MCF 10A (cell line): ENCODE results near the gene HOXA4. TPM values are rescaled to one million over a fixed set of nuclear protein-coding genes. Genes with fewer than 3 reads are reported as not detected.

ENCODE experiments used
- BruUV-seq: library from RNA; stranded (reverse); fragments of 400-500 nt; replicated peaks from 2 replicates; lab custom pipeline; 2021; lab: Mats Ljungman, UMichigan
- CTCF ChIA-PET: fragments of 300-600 bp; sonication (Branson Sonifier 250); formaldehyde crosslinking; extraction: SDS; loops from one replicate; lab custom pipeline; 2021; ENCODE audit warnings: antibody characterized with exemption, inconsistent platforms; lab: Yijun Ruan, JAX
- POLR2A ChIA-PET: fragments of 300-600, 350-650 bp; sonication (Branson Sonifier 250); formaldehyde crosslinking; extraction: SDS; loops from one replicate; lab custom pipeline; 2020; ENCODE audit warnings: antibody characterized with exemption, inconsistent platforms; lab: Yijun Ruan, JAX
- DNase-seq: peaks from one replicate; pipeline ENCODE4 v3.0.0-alpha.2; 2018; ENCODE audit not compliant: unreplicated experiment
- H3K27ac Mint-ChIP-seq: one replicate; pipeline ENCODE4 v1.8.0; 2022; ENCODE audit warnings: mild to moderate bottlenecking, low read depth, mixed read lengths; ENCODE audit not compliant: unreplicated experiment
- H3K27me3 Mint-ChIP-seq: one replicate; pipeline ENCODE4 v1.8.0; 2022; ENCODE audit warnings: mixed read lengths; ENCODE audit not compliant: insufficient read depth, unreplicated experiment
- H3K36me3 Mint-ChIP-seq: one replicate; pipeline ENCODE4 v1.8.0; 2022; ENCODE audit warnings: mild to moderate bottlenecking, moderate library complexity, mixed read lengths; ENCODE audit not compliant: insufficient read depth, unreplicated experiment
- H3K4me1 Mint-ChIP-seq: one replicate; pipeline ENCODE4 v1.8.0; 2022; ENCODE audit warnings: mixed read lengths; ENCODE audit not compliant: insufficient read depth, unreplicated experiment
- H3K4me3 Mint-ChIP-seq: one replicate; pipeline ENCODE4 v1.8.0; 2022; ENCODE audit warnings: mild to moderate bottlenecking, moderate library complexity, mixed read lengths; ENCODE audit not compliant: unreplicated experiment
- H3K9me3 Mint-ChIP-seq: one replicate; pipeline ENCODE4 v1.8.0; 2022; ENCODE audit warnings: mixed read lengths; ENCODE audit not compliant: unreplicated experiment
- intact Hi-C: fragments of 100-400 bp; cut with micrococcal nuclease; formaldehyde crosslinking; loops from 2 replicates; pipeline ENCODE4 v1.14.1; 2022
- total RNA-seq: library from RNA; stranded (reverse); gene quantifications from 2 replicates; pipeline ENCODE4 v1.2.3, GENCODE V29; 2022
- TF ChIP-seq, protein P1 (sequence below): fragments of 200-600 bp; IDR thresholded peaks from one replicate; pipeline ENCODE4 v1.8.0; 2022; ENCODE audit warnings: antibody characterized with exemption, mild to moderate bottlenecking; ENCODE audit not compliant: unreplicated experiment

Gene HOXA4
- total RNA-seq, 1 experiment from 2014 or later: 2.6 TPM

DNA sequence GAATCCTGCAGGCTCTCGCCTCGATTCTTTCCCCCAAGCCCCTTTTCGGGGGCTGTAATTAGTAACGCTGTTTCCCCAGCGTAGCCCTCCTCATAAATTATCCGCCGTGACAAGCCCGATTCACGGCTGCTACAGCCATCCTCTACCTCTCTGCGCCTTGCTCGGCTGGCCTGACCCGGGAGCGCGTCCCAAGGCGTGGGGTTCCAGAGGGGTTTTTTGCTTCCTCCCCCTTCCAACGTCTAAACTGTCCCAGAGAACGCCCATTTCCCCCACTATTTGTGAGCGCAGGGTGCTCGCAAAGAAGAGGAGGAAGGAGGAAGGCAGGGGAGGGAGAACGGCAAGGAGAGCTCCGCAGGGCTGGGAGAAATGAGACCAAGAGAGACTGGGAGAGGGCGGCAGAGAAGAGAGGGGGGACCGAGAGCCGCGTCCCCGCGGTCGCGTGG lies 12.0 kb upstream of the HOXA4 start:
- peaks cover 34% of the 10 kb centered on the region for H3K4me1 Mint-ChIP-seq
- BruUV-seq: no TSS peak
- ChIA-PET POLR2A (interaction anchor here (1.0 to 7.2 kb wide), 29 partner anchors 7 to 1055 kb away, joined by 3 to 459 read pairs (median 13); partner anchors contain the start of genes CBX3, HOXA1, HOXA4 and HOXA7), CTCF (interaction anchor here (0.9 to 6.7 kb wide), 14 partner anchors 15 to 1059 kb away, joined by 3 to 190 read pairs (median 6); no protein-coding TSS in a partner anchor)
- peak overlapping the region; percentile 99 for H3K27ac Mint-ChIP-seq
- DNase-seq: peak; percentile 47
- intact Hi-C loops: loop anchor here (1.0 to 5.0 kb wide), 6 partner anchors 456 to 940 kb away; partner anchors contain the start of genes CBX3 and HNRNPA2B1
- H3K36me3 Mint-ChIP-seq: peaks cover 29% of the 10 kb centered on the region
- no peaks in the 10 kb centered on the region for H3K9me3 Mint-ChIP-seq
- no peaks in the 10 kb centered on the region for H3K27me3 Mint-ChIP-seq
- TF ChIP-seq, protein P1, sequence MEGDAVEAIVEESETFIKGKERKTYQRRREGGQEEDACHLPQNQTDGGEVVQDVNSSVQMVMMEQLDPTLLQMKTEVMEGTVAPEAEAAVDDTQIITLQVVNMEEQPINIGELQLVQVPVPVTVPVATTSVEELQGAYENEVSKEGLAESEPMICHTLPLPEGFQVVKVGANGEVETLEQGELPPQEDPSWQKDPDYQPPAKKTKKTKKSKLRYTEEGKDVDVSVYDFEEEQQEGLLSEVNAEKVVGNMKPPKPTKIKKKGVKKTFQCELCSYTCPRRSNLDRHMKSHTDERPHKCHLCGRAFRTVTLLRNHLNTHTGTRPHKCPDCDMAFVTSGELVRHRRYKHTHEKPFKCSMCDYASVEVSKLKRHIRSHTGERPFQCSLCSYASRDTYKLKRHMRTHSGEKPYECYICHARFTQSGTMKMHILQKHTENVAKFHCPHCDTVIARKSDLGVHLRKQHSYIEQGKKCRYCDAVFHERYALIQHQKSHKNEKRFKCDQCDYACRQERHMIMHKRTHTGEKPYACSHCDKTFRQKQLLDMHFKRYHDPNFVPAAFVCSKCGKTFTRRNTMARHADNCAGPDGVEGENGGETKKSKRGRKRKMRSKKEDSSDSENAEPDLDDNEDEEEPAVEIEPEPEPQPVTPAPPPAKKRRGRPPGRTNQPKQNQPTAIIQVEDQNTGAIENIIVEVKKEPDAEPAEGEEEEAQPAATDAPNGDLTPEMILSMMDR: no peak
- H3K4me3 Mint-ChIP-seq: peak overlapping the region; percentile 100

DNA sequence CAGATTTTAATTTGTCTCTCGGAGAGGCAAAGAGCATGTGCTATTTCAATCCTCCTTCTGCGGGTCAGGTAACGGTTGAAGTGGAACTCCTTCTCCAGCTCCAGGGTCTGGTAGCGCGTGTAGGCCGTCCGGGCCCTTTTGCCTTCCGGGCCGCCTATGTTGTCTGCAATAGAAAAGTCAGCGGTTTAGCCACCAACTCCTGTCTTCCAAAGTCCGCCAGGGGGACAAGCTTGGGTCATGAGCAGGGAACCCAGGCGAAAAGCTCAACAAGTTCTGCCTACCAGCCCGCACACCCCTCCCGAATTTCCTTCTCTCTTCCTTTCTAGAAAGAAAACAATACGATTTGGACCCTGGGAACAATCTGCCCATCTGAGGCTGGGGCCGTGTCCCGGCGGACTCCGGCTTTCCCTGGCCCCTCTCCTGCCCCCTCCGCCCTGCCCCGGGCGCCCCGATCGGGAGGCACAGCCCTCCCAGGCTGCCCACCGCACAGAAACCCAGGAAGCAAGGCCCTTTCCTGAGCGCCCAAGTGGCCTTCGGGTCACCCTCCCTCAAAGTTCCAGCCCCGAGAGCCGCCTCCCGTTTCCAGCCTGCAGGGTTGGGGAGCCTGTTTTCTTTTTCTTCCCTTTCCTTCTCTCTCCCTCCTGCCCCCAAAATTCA lies 11.5 kb upstream of the HOXA4 start:
- intact Hi-C loops: loop anchor here (5.0 kb wide), 3 partner anchors 475 to 940 kb away; partner anchors contain the start of genes CBX3 and HNRNPA2B1
- H3K9me3 Mint-ChIP-seq: no peaks in the 10 kb centered on the region
- TF ChIP-seq, protein P1: peak; percentile 23
- POLR2A ChIA-PET: interaction anchor here (0.6 to 7.2 kb wide), 25 partner anchors 8 to 1216 kb away, joined by 3 to 459 read pairs (median 13); partner anchors contain the start of genes HNRNPA2B1, HOXA1, HOXA4 and HOXA9
- peak overlapping the region; percentile 99 for H3K27ac Mint-ChIP-seq
- peaks cover 36% of the 10 kb centered on the region for H3K4me1 Mint-ChIP-seq
- CTCF ChIA-PET: interaction anchor here (0.7 to 6.7 kb wide), 15 partner anchors 20 to 773 kb away, joined by 3 to 190 read pairs (median 6); no protein-coding TSS in a partner anchor
- no TSS peak for BruUV-seq
- DNase-seq: peak; percentile 79
- peak overlapping the region; percentile 100 for H3K4me3 Mint-ChIP-seq
- H3K27me3 Mint-ChIP-seq: no peaks in the 10 kb centered on the region
- H3K36me3 Mint-ChIP-seq: peaks cover 29% of the 10 kb centered on the region

DNA sequence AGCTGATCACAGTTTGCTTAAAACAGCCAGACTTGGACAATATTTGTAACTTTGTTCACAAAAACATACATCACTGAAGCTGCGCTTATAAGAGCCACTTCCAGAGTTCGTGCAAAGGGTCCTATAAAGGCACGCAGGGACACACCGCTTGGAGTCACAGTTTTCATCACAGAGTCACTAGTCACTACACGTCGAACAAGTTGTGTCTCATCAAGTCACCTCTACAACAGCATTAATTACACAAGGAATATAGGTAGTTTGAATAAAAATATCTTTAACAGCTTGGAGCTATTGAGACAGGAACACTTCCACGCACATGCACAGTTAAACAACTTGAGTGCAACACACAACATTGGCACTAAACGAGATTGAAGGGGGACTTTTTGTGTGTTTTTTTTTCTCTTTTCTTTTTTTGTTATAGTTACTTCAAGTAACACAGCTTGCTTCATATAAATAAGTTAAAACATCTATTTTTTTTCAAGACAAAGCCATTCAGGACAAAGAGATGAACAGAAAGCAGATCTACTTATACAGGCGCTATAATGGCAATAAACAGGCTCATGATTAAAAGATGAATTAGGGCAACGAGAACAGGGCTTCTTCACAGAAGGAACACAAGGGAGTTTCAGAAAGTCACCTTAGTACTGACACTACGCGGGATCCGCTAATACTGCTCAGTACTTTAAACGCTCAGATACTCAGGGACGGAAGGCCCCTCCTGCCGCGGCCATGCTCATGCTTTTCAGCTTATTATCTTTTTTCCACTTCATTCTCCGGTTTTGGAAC lies 10.8 kb upstream of the HOXA4 start:
- H3K36me3 Mint-ChIP-seq: peaks cover 29% of the 10 kb centered on the region
- DNase-seq: peak; percentile 55
- TF ChIP-seq, protein P1: no peak
- H3K4me1 Mint-ChIP-seq: peaks cover 37% of the 10 kb centered on the region
- CTCF ChIA-PET: interaction anchor here (0.6 to 6.7 kb wide), 20 partner anchors 9 to 470 kb away, joined by 3 to 190 read pairs (median 5); no protein-coding TSS in a partner anchor
- TSS peak; percentile 22 for BruUV-seq
- no peaks in the 10 kb centered on the region for H3K9me3 Mint-ChIP-seq
- intact Hi-C loops: loop anchor here (5.0 kb wide), 3 partner anchors 474 to 939 kb away; partner anchors contain the start of genes CBX3 and HNRNPA2B1
- POLR2A ChIA-PET: interaction anchor here (0.6 to 7.2 kb wide), 26 partner anchors 8 to 1216 kb away, joined by 3 to 459 read pairs (median 10); partner anchors contain the start of genes HNRNPA2B1, HOXA1, HOXA4 and HOXA9
- H3K27me3 Mint-ChIP-seq: no peaks in the 10 kb centered on the region
- peak overlapping the region; percentile 100 for H3K4me3 Mint-ChIP-seq
- peak overlapping the region; percentile 99 for H3K27ac Mint-ChIP-seq
